Measurements from ENCODE around the gene TRMT61A. TPM values are rescaled to one million over a fixed set of nuclear protein-coding genes. Genes with fewer than 3 reads are reported as not detected.

Gene TRMT61A
- total RNA-seq, 1 experiment from 2014 or later, result 25.9 TPM

GRCh38 chr14:103569408-103569807 is 40.4 kb downstream of the TRMT61A start:
- intact Hi-C loops (cut with micrococcal nuclease; ENCODE audit: unreplicated experiment), result no loop called here
- H3K27me3 Mint-ChIP-seq (ENCODE audit: unreplicated experiment), result no peaks in the 10 kb centered on the region
- CTCF ChIA-PET, result interaction anchor here (0.5 kb wide), 1 partner anchor 348 kb away, joined by 5 read pairs; no protein-coding TSS in a partner anchor
- no peaks in the 10 kb centered on the region for H3K4me1 Mint-ChIP-seq (ENCODE audit: low read depth, unreplicated experiment)
- no peaks in the 10 kb centered on the region for H3K9me3 Mint-ChIP-seq (ENCODE audit: low read depth, unreplicated experiment)
- H3K36me3 Mint-ChIP-seq (ENCODE audit: insufficient read depth, unreplicated experiment), result peaks cover 11% of the 10 kb centered on the region
- no peak for DNase-seq
- BruUV-seq (replicated peaks), result no TSS peak
- TF ChIP-seq, protein P1, sequence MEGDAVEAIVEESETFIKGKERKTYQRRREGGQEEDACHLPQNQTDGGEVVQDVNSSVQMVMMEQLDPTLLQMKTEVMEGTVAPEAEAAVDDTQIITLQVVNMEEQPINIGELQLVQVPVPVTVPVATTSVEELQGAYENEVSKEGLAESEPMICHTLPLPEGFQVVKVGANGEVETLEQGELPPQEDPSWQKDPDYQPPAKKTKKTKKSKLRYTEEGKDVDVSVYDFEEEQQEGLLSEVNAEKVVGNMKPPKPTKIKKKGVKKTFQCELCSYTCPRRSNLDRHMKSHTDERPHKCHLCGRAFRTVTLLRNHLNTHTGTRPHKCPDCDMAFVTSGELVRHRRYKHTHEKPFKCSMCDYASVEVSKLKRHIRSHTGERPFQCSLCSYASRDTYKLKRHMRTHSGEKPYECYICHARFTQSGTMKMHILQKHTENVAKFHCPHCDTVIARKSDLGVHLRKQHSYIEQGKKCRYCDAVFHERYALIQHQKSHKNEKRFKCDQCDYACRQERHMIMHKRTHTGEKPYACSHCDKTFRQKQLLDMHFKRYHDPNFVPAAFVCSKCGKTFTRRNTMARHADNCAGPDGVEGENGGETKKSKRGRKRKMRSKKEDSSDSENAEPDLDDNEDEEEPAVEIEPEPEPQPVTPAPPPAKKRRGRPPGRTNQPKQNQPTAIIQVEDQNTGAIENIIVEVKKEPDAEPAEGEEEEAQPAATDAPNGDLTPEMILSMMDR (IDR thresholded peaks at IDR 0.05; ENCODE audit: unreplicated experiment), result no peak
- no peak overlapping the region for H3K27ac Mint-ChIP-seq (ENCODE audit: unreplicated experiment)
- H3K4me3 Mint-ChIP-seq (ENCODE audit: low read depth, unreplicated experiment), result no peak overlapping the region

GRCh38 chr14:103574104-103574503 is 45.1 kb downstream of the TRMT61A start:
- H3K36me3 Mint-ChIP-seq (ENCODE audit: insufficient read depth, unreplicated experiment), result peaks cover 22% of the 10 kb centered on the region
- H3K4me1 Mint-ChIP-seq (ENCODE audit: low read depth, unreplicated experiment), result peaks cover 18% of the 10 kb centered on the region
- no TSS peak for BruUV-seq (replicated peaks)
- DNase-seq, result no peak
- no peak overlapping the region for H3K4me3 Mint-ChIP-seq (ENCODE audit: low read depth, unreplicated experiment)
- intact Hi-C loops (cut with micrococcal nuclease; ENCODE audit: unreplicated experiment), result loop anchor here (10.0 kb wide), 2 partner anchors 51 to 101 kb away; partner anchors contain the start of gene KLC1
- TF ChIP-seq, protein P1 (IDR thresholded peaks at IDR 0.05; ENCODE audit: unreplicated experiment), result no peak
- H3K27me3 Mint-ChIP-seq (ENCODE audit: unreplicated experiment), result no peaks in the 10 kb centered on the region
- no peak overlapping the region for H3K27ac Mint-ChIP-seq (ENCODE audit: unreplicated experiment)
- CTCF ChIA-PET, result interaction anchor here (0.5 to 0.7 kb wide), 2 partner anchors 9 to 106 kb away, joined by 3 to 7 read pairs; no protein-coding TSS in a partner anchor
- H3K9me3 Mint-ChIP-seq (ENCODE audit: low read depth, unreplicated experiment), result no peaks in the 10 kb centered on the region

DNA sequence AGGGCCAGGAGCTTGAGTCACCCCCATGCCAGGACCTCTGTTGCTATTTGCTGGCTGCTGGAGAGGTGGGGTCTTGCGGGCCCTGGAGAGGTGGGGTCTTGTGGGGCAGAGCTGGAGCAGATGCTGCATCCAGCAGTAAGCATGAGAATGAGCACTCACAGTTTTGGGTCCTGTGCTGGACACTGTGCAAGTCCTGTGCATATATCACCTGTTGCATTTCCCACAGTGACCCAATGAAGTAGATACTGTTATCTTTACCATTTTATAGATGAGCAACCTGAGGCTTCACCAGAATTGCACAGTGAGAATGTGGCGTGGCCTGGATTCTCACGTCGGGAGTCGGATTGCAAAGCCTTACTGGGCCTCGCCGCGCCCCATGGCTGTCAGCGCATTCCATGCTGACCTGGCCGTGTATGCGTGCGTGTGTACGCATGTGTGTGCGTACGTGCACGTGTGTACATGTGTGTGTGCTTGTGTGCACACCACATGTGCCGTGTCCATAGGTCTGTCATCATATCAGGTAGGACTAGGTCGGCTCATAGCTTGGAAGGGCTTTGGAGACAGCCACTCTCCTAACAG is 45.8 kb downstream of the TRMT61A start:
- Mint-ChIP-seq H3K27me3 (ENCODE audit: unreplicated experiment) (no peaks in the 10 kb centered on the region), H3K27ac (ENCODE audit: unreplicated experiment) (no peak overlapping the region)
- TF ChIP-seq, protein P1 (IDR thresholded peaks at IDR 0.05; ENCODE audit: unreplicated experiment), result no peak

GRCh38 chr14:103576371-103577024 is 47.5 kb downstream of the TRMT61A start:
- peaks cover 22% of the 10 kb centered on the region for H3K36me3 Mint-ChIP-seq (ENCODE audit: insufficient read depth, unreplicated experiment)
- H3K27ac Mint-ChIP-seq (ENCODE audit: unreplicated experiment), result peak overlapping the region; percentile 36
- BruUV-seq (replicated peaks), result no TSS peak
- TF ChIP-seq, protein P1 (IDR thresholded peaks at IDR 0.05; ENCODE audit: unreplicated experiment), result no peak
- peaks cover 18% of the 10 kb centered on the region for H3K4me1 Mint-ChIP-seq (ENCODE audit: low read depth, unreplicated experiment)
- DNase-seq, result peak; percentile 87
- no peak overlapping the region for H3K4me3 Mint-ChIP-seq (ENCODE audit: low read depth, unreplicated experiment)
- CTCF ChIA-PET, result no interaction called here
- no peaks in the 10 kb centered on the region for H3K9me3 Mint-ChIP-seq (ENCODE audit: low read depth, unreplicated experiment)
- no peaks in the 10 kb centered on the region for H3K27me3 Mint-ChIP-seq (ENCODE audit: unreplicated experiment)
- intact Hi-C loops (cut with micrococcal nuclease; ENCODE audit: unreplicated experiment), result loop anchor here (10.0 kb wide), 2 partner anchors 48 to 98 kb away; partner anchors contain the start of gene KLC1

More for the DNA sequence above, 45.8 kb downstream of the TRMT61A start:
- BruUV-seq (replicated peaks), result no TSS peak
- no peak for DNase-seq
- no peak overlapping the region for H3K4me3 Mint-ChIP-seq (ENCODE audit: low read depth, unreplicated experiment)
- CTCF ChIA-PET, result no interaction called here
- peaks cover 22% of the 10 kb centered on the region for H3K36me3 Mint-ChIP-seq (ENCODE audit: insufficient read depth, unreplicated experiment)
- intact Hi-C loops (cut with micrococcal nuclease; ENCODE audit: unreplicated experiment), result loop anchor here (10.0 kb wide), 2 partner anchors 50 to 100 kb away; partner anchors contain the start of gene KLC1
- no peaks in the 10 kb centered on the region for H3K9me3 Mint-ChIP-seq (ENCODE audit: low read depth, unreplicated experiment)
- H3K4me1 Mint-ChIP-seq (ENCODE audit: low read depth, unreplicated experiment), result peaks cover 18% of the 10 kb centered on the region
